Endothelial cell of umbilical vein (primary cell): ENCODE data around the gene SH3PXD2A. TPM values are rescaled to one million over a fixed set of nuclear protein-coding genes. Genes with fewer than 3 reads are reported as not detected.

Source experiments
- BruUV-seq: library from RNA; stranded (reverse); fragments of 400-500 nt; replicated peaks from 2 replicates; lab custom pipeline; 2021; lab: Mats Ljungman, UMichigan
- CTCF ChIA-PET: fragments of 300-600, 350-600 bp; sonication (Branson Sonifier 250); formaldehyde crosslinking; loops from one replicate; lab custom pipeline; 2021; ENCODE audit warnings: antibody characterized with exemption, inconsistent platforms; lab: Charles Lee
- POLR2A ChIA-PET: fragments of 300-600, 350-600 bp; sonication (Branson Sonifier 250); formaldehyde crosslinking; loops from one replicate; lab custom pipeline; 2021; ENCODE audit warnings: antibody characterized with exemption, inconsistent platforms; lab: Charles Lee
- DNase-seq: peaks from one replicate; pipeline ENCODE4 v3.0.0-alpha.2; 2011; ENCODE audit warnings: low read depth, low spot score
- FAIRE-seq: peaks from 2 replicates; lab custom pipeline; 2011; peaks lifted over from hg19 to GRCh38; lab: Jason Lieb, UNC
- H2AFZ ChIP-seq: 2 replicates; pipeline ENCODE4 v1.6.0; 2012; ENCODE audit warnings: low read depth, low read length, control low read depth, inconsistent platforms
- H3K27ac ChIP-seq: 2 replicates; pipeline ENCODE4 v1.5.1; 2011; ENCODE audit warnings: low read depth, mild to moderate bottlenecking, control low read depth, low read length, moderate library complexity; ENCODE audit not compliant: insufficient read depth
- H3K27me3 ChIP-seq, 2 experiments: 2 replicates each; pipeline versions ENCODE4 v1.6.0 to v1.6.1; 2011; ENCODE audit warnings: low read length in 2 of 2, mixed read lengths in 1 of 2; ENCODE audit not compliant: control insufficient read depth in 2 of 2, insufficient read depth in 2 of 2
- H3K36me3 ChIP-seq, 2 experiments: 2 replicates in 1 of 2; 3 replicates in 1 of 2; pipeline ENCODE4 v1.5.1; 2011; ENCODE audit warnings: low read length in 2 of 2, mild to moderate bottlenecking in 1 of 2, moderate library complexity in 1 of 2; ENCODE audit not compliant: control insufficient read depth in 2 of 2, insufficient read depth in 2 of 2; ENCODE audit errors: extremely low read depth in 1 of 2
- H3K4me1 ChIP-seq: 3 replicates; pipeline ENCODE4 v1.5.1; 2011; ENCODE audit warnings: mild to moderate bottlenecking, low read length; ENCODE audit not compliant: control insufficient read depth, insufficient read depth; ENCODE audit errors: extremely low read depth
- H3K4me2 ChIP-seq: 2 replicates; pipeline ENCODE4 v1.6.1; 2011; ENCODE audit warnings: low read length, control low read depth, mixed read lengths; ENCODE audit not compliant: insufficient read depth
- H3K4me3 ChIP-seq, 3 experiments: fragments of 200-600 bp in 1 of 3; sonication (generic), shearing (Covaris generic) in 1 of 3; replicated peaks in 1 of 3; 2 replicates each; pipeline ENCODE4 v1.5.1; 2011 to 2016; ENCODE audit warnings: control low read depth in 3 of 3, low read length in 3 of 3, mild to moderate bottlenecking in 2 of 3, inconsistent platforms in 1 of 3, low read depth in 1 of 3, moderate library complexity in 1 of 3; ENCODE audit not compliant: insufficient read depth in 1 of 3
- H3K79me2 ChIP-seq: 2 replicates; pipeline ENCODE4 v1.6.0; 2012; ENCODE audit warnings: low read length, inconsistent platforms; ENCODE audit not compliant: control insufficient read depth, insufficient read depth
- H3K9ac ChIP-seq: replicated peaks from 2 replicates; pipeline ENCODE3; 2011; ENCODE audit warnings: low read length, control low read depth; ENCODE audit not compliant: insufficient read depth; ENCODE audit errors: extremely low read depth
- H3K9me1 ChIP-seq: replicated peaks from 3 replicates; pipeline ENCODE4 v1.6.0; 2011; ENCODE audit warnings: mild to moderate bottlenecking, low read length; ENCODE audit not compliant: control insufficient read depth, insufficient read depth; ENCODE audit errors: extremely low read depth
- H3K9me3 ChIP-seq: replicated peaks from 2 replicates; pipeline ENCODE4 v1.5.1; 2012; ENCODE audit warnings: low read length, inconsistent platforms; ENCODE audit not compliant: control insufficient read depth, insufficient read depth
- H4K20me1 ChIP-seq: replicated peaks from 2 replicates; pipeline ENCODE3; 2011; ENCODE audit warnings: mild to moderate bottlenecking, low read length; ENCODE audit not compliant: control insufficient read depth, insufficient read depth; ENCODE audit errors: extremely low read depth
- EZH2 ChIP-seq: IDR thresholded peaks from 2 replicates; pipeline ENCODE4 v1.6.1; 2012; ENCODE audit warnings: borderline replicate concordance, low read depth, mild to moderate bottlenecking, moderate library complexity, low read length, inconsistent platforms; ENCODE audit not compliant: severe bottlenecking
- FOS ChIP-seq: IDR thresholded peaks from 2 replicates; pipeline ENCODE4 v1.6.1; 2011; ENCODE audit warnings: mild to moderate bottlenecking, low read length, moderate library complexity, borderline replicate concordance; ENCODE audit not compliant: insufficient read depth
- GATA2 ChIP-seq: IDR thresholded peaks from 2 replicates; pipeline ENCODE4 v1.7.0; 2011; ENCODE audit warnings: low read depth, mild to moderate bottlenecking, moderate library complexity, mixed read lengths, low read length; ENCODE audit not compliant: insufficient read length, insufficient read depth
- JUN ChIP-seq: IDR thresholded peaks from 2 replicates; pipeline ENCODE4 v1.6.1; 2011; ENCODE audit warnings: borderline replicate concordance, low read depth; ENCODE audit not compliant: insufficient read length, insufficient read depth
- MYC ChIP-seq: IDR thresholded peaks from one replicate; pipeline ENCODE4 v1.6.1; 2011; ENCODE audit warnings: mild to moderate bottlenecking, low read depth, low read length
- POLR2A ChIP-seq: IDR thresholded peaks from 2 replicates; pipeline ENCODE4 v1.6.1; 2012; ENCODE audit warnings: low read depth, mild to moderate bottlenecking, control low read depth, low read length
- POLR2AphosphoS5 ChIP-seq: IDR thresholded peaks from 2 replicates; pipeline ENCODE4 v1.6.1; 2012; ENCODE audit warnings: low read depth, mild to moderate bottlenecking, control low read depth, low read length, moderate library complexity; ENCODE audit not compliant: insufficient read depth
- dilution Hi-C: fragments of 300-500 bp; cut with MboI; formaldehyde crosslinking; loops from one replicate; pipeline ENCODE4 v1.15.0; 2019; ENCODE audit warnings: low sequenced_read_pairs; ENCODE audit not compliant: extremely low pct_ligation_motif_present
- intact Hi-C: fragments of 100-400 bp; cut with micrococcal nuclease; formaldehyde crosslinking; loops from one replicate; pipeline ENCODE4 v1.10.0; 2022
- polyA plus RNA-seq, 4 experiments: library from polyadenylated mRNA; depleted of rRNA in 3 of 4; stranded (reverse) in 3 of 4; unstranded in 1 of 4; fragments of >200 nt; gene quantifications; 2 replicates each; pipeline versions ENCODE4 v1.2.1 to v1.2.3, GENCODE V29; 2011 to 2012; ENCODE audit warnings: missing spikeins in 1 of 4
- total RNA-seq: library from RNA; stranded (reverse); gene quantifications from 2 replicates; pipeline ENCODE4 v1.2.3, GENCODE V29; 2021
- TF ChIP-seq, protein P1 (sequence below), 2 donors: IDR thresholded peaks; 1 replicate in 1 of 2; 2 replicates in 1 of 2; pipeline ENCODE4 v1.5.1; 2011; ENCODE audit warnings: low read length in 2 of 2, mild to moderate bottlenecking in 2 of 2, moderate library complexity in 2 of 2, control low read depth in 1 of 2, inconsistent platforms in 1 of 2, low read depth in 1 of 2; ENCODE audit not compliant: insufficient read depth in 1 of 2; ENCODE audit errors: extremely low read depth in 1 of 2
- TF ChIP-seq, protein P2 (sequence below): IDR thresholded peaks from 2 replicates; pipeline ENCODE4 v1.6.1; 2011; ENCODE audit not compliant: insufficient read depth, insufficient read length

Gene SH3PXD2A
- total and polyA plus RNA-seq, 2 donors (not counting 3 experiments of a cell fraction or from before 2014, with no cell fraction given) = 1.4 to 5.1 TPM

- no peak for FAIRE-seq
- H3K4me3 ChIP-seq = no peak overlapping the region
- no peak overlapping the region for H3K9ac ChIP-seq
- no peak overlapping the region for H3K27ac ChIP-seq
- POLR2A ChIA-PET = no interaction called here
- no peaks in the 10 kb centered on the region for H3K9me1 ChIP-seq
- H3K79me2 ChIP-seq = no peaks in the 10 kb centered on the region
- intact Hi-C loops (no loop called here), dilution Hi-C loops (no loop called here)
- H3K27me3 ChIP-seq = no peaks in the 10 kb centered on the region
- no peaks in the 10 kb centered on the region for H3K36me3 ChIP-seq
- H3K9me3 ChIP-seq = no peaks in the 10 kb centered on the region
- CTCF ChIA-PET = interaction anchor here (0.7 to 1.1 kb wide), 2 partner anchors 9 to 86 kb away, joined by 3 to 4 read pairs; partner anchors contain the start of gene SH3PXD2A
- BruUV-seq = no TSS peak
- H3K4me1 ChIP-seq = peaks cover 27% of the 10 kb centered on the region
- H4K20me1 ChIP-seq = no peaks in the 10 kb centered on the region
- no peak overlapping the region for H3K4me2 ChIP-seq
- TF ChIP-seq GATA2 (no peak), POLR2A (no peak), MYC (no peak), POLR2AphosphoS5 (no peak), EZH2 (no peak), JUN (no peak), FOS (no peak)
- TF ChIP-seq, protein P1, sequence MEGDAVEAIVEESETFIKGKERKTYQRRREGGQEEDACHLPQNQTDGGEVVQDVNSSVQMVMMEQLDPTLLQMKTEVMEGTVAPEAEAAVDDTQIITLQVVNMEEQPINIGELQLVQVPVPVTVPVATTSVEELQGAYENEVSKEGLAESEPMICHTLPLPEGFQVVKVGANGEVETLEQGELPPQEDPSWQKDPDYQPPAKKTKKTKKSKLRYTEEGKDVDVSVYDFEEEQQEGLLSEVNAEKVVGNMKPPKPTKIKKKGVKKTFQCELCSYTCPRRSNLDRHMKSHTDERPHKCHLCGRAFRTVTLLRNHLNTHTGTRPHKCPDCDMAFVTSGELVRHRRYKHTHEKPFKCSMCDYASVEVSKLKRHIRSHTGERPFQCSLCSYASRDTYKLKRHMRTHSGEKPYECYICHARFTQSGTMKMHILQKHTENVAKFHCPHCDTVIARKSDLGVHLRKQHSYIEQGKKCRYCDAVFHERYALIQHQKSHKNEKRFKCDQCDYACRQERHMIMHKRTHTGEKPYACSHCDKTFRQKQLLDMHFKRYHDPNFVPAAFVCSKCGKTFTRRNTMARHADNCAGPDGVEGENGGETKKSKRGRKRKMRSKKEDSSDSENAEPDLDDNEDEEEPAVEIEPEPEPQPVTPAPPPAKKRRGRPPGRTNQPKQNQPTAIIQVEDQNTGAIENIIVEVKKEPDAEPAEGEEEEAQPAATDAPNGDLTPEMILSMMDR (IDR thresholded peaks at IDR 0.05; ENCODE audit: extremely low read depth in 1 of 2, insufficient read depth in 1 of 2, low read depth in 1 of 2, low read length in 2 of 2) = no peak
- TF ChIP-seq, protein P2, sequence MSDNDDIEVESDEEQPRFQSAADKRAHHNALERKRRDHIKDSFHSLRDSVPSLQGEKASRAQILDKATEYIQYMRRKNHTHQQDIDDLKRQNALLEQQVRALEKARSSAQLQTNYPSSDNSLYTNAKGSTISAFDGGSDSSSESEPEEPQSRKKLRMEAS = no peak
- no peak for DNase-seq
- no peak overlapping the region for H2AFZ ChIP-seq
Measured at GRCh38 chr10:103769176-103769575, 86.2 kb downstream of the SH3PXD2A start.
